Sigmoid colon (tissue), 3 donors: ENCODE results near the gene ALPK3.

Experiments
- CTCF ChIP-seq, 4 experiments: fragments of 450-650 bp in 3 of 4; fragments of 200-600 bp in 1 of 4; IDR thresholded peaks; one replicate each; pipeline ENCODE4 v1.5.1; 2016 to 2019; ENCODE audit warnings: antibody characterized with exemption in 4 of 4, mild to moderate bottlenecking in 3 of 4, moderate library complexity in 2 of 4
- POLR2A ChIP-seq, 2 donors: fragments of 450-650 bp; IDR thresholded peaks; one replicate each; pipeline ENCODE4 v1.6.1; 2016; ENCODE audit warnings: antibody characterized with exemption in 2 of 2, mild to moderate bottlenecking in 2 of 2, moderate library complexity in 2 of 2

- TF ChIP-seq CTCF (IDR thresholded peaks at IDR 0.05) (no peak), POLR2A (IDR thresholded peaks at IDR 0.05) (no peak)
Measured at GRCh38 chr15:84813931-84814330, 3.2 kb upstream of the ALPK3 start.
